ENCODE results near the gene OLFML2B. TPM values are rescaled to one million over a fixed set of nuclear protein-coding genes. Genes with fewer than 3 reads are reported as not detected.

The OLFML2B gene
- polyA plus RNA-seq, 1 of the 3 experiments (the other 2 are of a cell fraction): 7.3 TPM

GRCh38 chr1:162056579-162056978, 32.9 kb upstream of the OLFML2B start:
- Histone ChIP-seq H4K20me1 (ENCODE audit: insufficient read depth) (no peaks in the 10 kb centered on the region), H3K36me3 (replicated peaks in 1 of 2; ENCODE audit: control insufficient read depth in 1 of 2, insufficient read depth in 2 of 2, low read length in 1 of 2) (no peaks in the 10 kb centered on the region), H3F3A (replicated peaks; ENCODE audit: insufficient read depth) (peaks cover 9% of the 10 kb centered on the region), H3K9ac (no peak overlapping the region), H2AFZ (ENCODE audit: low read depth) (no peak overlapping the region), H3K79me2 (ENCODE audit: insufficient read depth) (no peaks in the 10 kb centered on the region), H3K4me3 (ENCODE audit: low read depth in 2 of 2, low read length in 1 of 2) (no peak overlapping the region), H3K27ac (ENCODE audit: low read depth in 2 of 2, low read length in 1 of 2) (no peak overlapping the region), H3K9me3 (no peaks in the 10 kb centered on the region), H3K27me3 (ENCODE audit: insufficient read depth) (no peaks in the 10 kb centered on the region; the same call in 1 of the 2 replicates), H3K4me1 (ENCODE audit: control insufficient read depth in 1 of 2, insufficient read depth in 2 of 2, low read depth in 1 of 2, low read length in 1 of 2) (peaks cover 0 to 10% of the 10 kb centered on the region in 2 experiments; a peak in 1 of 4 replicates), H3K9me2 (no peaks in the 10 kb centered on the region), H3K4me2 (no peak overlapping the region)
- POLR2A ChIA-PET: no interaction called here
- no peak for DNase-seq
- CTCF ChIA-PET: interaction anchor here (0.5 to 2.6 kb wide), 62 partner anchors 9 to 743 kb away, joined by 3 to 55 read pairs (median 4); partner anchors contain the start of genes C1orf226, DDR2 and NOS1AP
- TF ChIP-seq EP300 (IDR thresholded peaks at IDR 0.05; ENCODE audit: borderline replicate concordance in 1 of 2, low read depth in 1 of 2, low read length in 1 of 2) (no peak), TEAD4 (IDR thresholded peaks at IDR 0.05; ENCODE audit: borderline replicate concordance, insufficient read depth) (no peak), MXI1 (IDR thresholded peaks at IDR 0.05; ENCODE audit: low read depth, low read length) (no peak), FOXM1 (IDR thresholded peaks at IDR 0.05; ENCODE audit: low read depth) (no peak), MEF2A (IDR thresholded peaks at IDR 0.05; ENCODE audit: borderline replicate concordance, low read depth) (no peak), NFIC (IDR thresholded peaks at IDR 0.05; ENCODE audit: borderline replicate concordance) (no peak), EZH2phosphoT487 (IDR thresholded peaks at IDR 0.05; ENCODE audit: borderline replicate concordance, low read depth) (no peak), MAX (IDR thresholded peaks at IDR 0.05; ENCODE audit: low read depth) (no peak), RCOR1 (IDR thresholded peaks at IDR 0.05; ENCODE audit: low read length) (no peak), SIN3A (IDR thresholded peaks at IDR 0.05; ENCODE audit: borderline replicate concordance, low read depth, low read length) (no peak), FOSL2 (IDR thresholded peaks at IDR 0.05; ENCODE audit: borderline replicate concordance, low read depth) (no peak), YY1 (IDR thresholded peaks at IDR 0.05; ENCODE audit: low read depth) (no peak), RXRA (IDR thresholded peaks at IDR 0.05; ENCODE audit: borderline replicate concordance, low read depth) (no peak), ELF1 (IDR thresholded peaks at IDR 0.05) (no peak), FOXJ3 (CRISPR knock-in tag; IDR thresholded peaks at IDR 0.05) (no peak), CHD2 (IDR thresholded peaks at IDR 0.05; ENCODE audit: low read length, partially characterized antibody) (no peak), RFX5 (IDR thresholded peaks at IDR 0.05; ENCODE audit: low read length) (no peak)
- TF ChIP-seq, protein P1, sequence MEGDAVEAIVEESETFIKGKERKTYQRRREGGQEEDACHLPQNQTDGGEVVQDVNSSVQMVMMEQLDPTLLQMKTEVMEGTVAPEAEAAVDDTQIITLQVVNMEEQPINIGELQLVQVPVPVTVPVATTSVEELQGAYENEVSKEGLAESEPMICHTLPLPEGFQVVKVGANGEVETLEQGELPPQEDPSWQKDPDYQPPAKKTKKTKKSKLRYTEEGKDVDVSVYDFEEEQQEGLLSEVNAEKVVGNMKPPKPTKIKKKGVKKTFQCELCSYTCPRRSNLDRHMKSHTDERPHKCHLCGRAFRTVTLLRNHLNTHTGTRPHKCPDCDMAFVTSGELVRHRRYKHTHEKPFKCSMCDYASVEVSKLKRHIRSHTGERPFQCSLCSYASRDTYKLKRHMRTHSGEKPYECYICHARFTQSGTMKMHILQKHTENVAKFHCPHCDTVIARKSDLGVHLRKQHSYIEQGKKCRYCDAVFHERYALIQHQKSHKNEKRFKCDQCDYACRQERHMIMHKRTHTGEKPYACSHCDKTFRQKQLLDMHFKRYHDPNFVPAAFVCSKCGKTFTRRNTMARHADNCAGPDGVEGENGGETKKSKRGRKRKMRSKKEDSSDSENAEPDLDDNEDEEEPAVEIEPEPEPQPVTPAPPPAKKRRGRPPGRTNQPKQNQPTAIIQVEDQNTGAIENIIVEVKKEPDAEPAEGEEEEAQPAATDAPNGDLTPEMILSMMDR (IDR thresholded peaks at IDR 0.05): no peak
- TF ChIP-seq, protein P2, sequence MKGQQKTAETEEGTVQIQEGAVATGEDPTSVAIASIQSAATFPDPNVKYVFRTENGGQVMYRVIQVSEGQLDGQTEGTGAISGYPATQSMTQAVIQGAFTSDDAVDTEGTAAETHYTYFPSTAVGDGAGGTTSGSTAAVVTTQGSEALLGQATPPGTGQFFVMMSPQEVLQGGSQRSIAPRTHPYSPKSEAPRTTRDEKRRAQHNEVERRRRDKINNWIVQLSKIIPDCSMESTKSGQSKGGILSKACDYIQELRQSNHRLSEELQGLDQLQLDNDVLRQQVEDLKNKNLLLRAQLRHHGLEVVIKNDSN (IDR thresholded peaks at IDR 0.05; ENCODE audit: borderline replicate concordance, low read depth): no peak
- WGBS (ENCODE audit: low lambda C conversion rate): 91% methylated on average over 3 of the region's 3 CpGs

All from SK-N-SH (cell line).